Activated naive CD4-positive, alpha-beta T cell treated with anti-CD3 and anti-CD28 coated beads, Interleukin-2, amount 10 ng/mL, durations not matched to agents 7 days and 5 days (primary cell): ENCODE data around the gene GMEB2.

Experiments used
- CTCF ChIA-PET: fragments of 350-600 bp; sonication (Branson Sonifier 250); formaldehyde crosslinking; loops from one replicate; lab custom pipeline; 2021; ENCODE audit warnings: antibody characterized with exemption; lab: Charles Lee
- DNase-seq: peaks from one replicate; pipeline ENCODE4 v3.0.0-alpha.2; 2020
- H3K27ac Mint-ChIP-seq: one replicate; pipeline ENCODE4 v1.8.0; 2021; ENCODE audit warnings: mild to moderate bottlenecking, moderate library complexity, mixed read lengths
- H3K27me3 Mint-ChIP-seq: one replicate; pipeline ENCODE4 v1.8.0; 2021; ENCODE audit warnings: mild to moderate bottlenecking, mixed read lengths
- H3K36me3 Mint-ChIP-seq: one replicate; pipeline ENCODE4 v1.8.0; 2021; ENCODE audit warnings: mixed read lengths
- H3K4me1 Mint-ChIP-seq: one replicate; pipeline ENCODE4 v1.8.0; 2021; ENCODE audit warnings: mixed read lengths
- H3K4me3 Mint-ChIP-seq: one replicate; pipeline ENCODE4 v1.8.0; 2021; ENCODE audit warnings: mild to moderate bottlenecking, moderate library complexity, mixed read lengths
- H3K9me3 Mint-ChIP-seq: one replicate; pipeline ENCODE4 v1.8.0; 2021; ENCODE audit warnings: mixed read lengths

GMEB2 gene

DNA sequence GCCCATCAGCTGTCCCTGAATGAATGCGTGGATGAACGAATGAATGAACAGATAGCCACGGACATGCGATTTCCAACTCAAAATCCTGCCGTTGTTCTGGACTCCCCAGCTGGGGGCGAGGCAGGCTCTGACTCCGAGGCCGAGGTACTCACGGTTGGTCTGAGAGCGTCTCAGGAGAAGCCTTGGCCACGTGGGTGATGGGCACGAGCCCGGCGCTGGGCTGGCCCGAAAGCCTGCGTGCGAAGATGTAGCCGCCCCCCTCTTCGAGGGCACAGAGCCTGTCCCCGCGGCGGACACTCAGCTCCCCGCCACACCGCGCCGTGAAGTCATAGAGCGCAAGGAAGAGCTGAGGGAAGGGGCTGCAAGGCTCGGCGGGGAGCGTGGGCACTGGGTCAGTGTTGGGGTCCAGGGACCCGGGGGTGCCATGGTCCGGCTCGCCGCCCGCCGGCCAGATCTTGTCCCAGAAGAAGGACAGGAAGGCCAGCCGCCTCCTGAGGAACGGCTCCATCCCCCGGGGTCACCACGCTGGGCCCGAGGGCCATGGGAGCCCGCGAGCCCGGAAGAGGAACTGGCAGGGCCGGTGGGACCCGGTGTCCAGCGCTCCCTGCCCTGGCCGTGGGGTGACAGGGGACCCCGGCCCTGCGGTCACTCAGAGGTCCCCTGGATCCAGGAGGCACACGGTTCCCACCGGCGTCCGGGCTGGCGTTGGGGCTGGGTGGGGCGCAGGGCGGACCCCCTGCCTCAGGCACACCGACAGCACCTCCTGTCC is 79.8 kb downstream of the GMEB2 start:
- no peak for DNase-seq
- no peaks in the 10 kb centered on the region for H3K9me3 Mint-ChIP-seq
- H3K4me1 Mint-ChIP-seq: peaks cover 5% of the 10 kb centered on the region
- no peak overlapping the region for H3K27ac Mint-ChIP-seq
- H3K36me3 Mint-ChIP-seq: no peaks in the 10 kb centered on the region
- CTCF ChIA-PET: interaction anchor here (0.9 kb wide), 1 partner anchor 9 kb away, joined by 5 read pairs; no protein-coding TSS in a partner anchor
- peaks cover 76% of the 10 kb centered on the region for H3K27me3 Mint-ChIP-seq
- no peak overlapping the region for H3K4me3 Mint-ChIP-seq

DNA sequence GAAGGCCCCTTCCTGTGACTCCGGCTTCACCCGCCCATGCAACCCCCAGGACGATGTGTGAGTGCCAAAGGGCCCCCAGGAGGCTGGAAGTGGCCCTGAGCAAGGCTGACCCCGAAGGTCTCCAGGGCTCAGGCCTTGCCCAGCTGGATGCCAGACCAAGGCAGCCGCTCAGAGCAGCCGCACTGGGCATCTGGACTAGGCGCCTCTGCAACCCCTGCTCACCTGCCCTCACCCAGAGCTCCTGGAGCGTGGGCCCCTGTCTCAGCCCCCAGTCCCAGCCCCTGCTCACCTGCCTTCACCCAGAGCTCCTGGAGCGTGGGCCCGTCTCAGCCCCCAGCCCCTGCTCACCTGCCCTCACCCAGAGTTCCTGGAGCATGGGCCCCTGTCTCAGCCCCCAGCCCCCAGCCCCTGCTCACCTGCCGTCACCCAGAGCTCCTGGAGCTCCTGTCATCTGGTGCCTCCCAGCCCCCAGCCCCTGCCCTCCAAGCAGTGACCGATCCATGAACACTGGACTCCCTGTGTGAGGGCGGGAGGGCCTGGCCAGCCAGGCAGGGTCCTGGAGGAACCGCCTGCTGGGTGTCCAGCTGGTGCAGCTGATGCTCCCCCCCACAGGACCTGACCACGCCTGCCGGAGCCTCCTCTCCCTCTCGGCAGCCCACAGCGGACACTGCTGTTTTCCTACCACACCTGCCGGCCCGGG is 80.5 kb downstream of the GMEB2 start:
- no peaks in the 10 kb centered on the region for H3K9me3 Mint-ChIP-seq
- H3K4me3 Mint-ChIP-seq: no peak overlapping the region
- H3K27me3 Mint-ChIP-seq: peaks cover 70% of the 10 kb centered on the region
- H3K36me3 Mint-ChIP-seq: no peaks in the 10 kb centered on the region
- H3K4me1 Mint-ChIP-seq: peaks cover 3% of the 10 kb centered on the region
- no peak overlapping the region for H3K27ac Mint-ChIP-seq
- CTCF ChIA-PET: interaction anchor here (0.9 kb wide), 1 partner anchor 8 kb away, joined by 5 read pairs; no protein-coding TSS in a partner anchor
- DNase-seq: no peak

DNA sequence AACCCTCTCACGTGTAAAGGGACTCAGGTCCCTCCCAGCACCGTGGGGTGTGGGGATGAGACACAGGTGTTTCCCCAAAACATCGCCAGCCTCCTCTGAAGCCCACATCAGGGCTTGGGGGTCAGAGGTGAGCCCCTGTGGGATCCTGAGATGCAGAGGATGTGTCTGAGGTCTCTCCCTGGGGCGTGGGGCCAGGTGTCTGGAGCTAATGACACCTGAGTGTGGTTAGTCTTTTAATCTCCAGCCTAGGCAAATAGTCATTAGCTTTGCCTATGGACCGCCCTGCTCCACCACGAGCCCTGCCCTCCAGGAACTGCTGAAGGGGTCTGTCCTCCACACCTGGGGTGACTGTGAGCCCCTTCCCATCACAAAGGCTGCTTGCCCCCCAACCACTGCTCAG is 81.1 kb downstream of the GMEB2 start:
- Mint-ChIP-seq H3K27ac (no peak overlapping the region), H3K9me3 (no peaks in the 10 kb centered on the region), H3K36me3 (no peaks in the 10 kb centered on the region), H3K4me3 (no peak overlapping the region), H3K4me1 (no peaks in the 10 kb centered on the region), H3K27me3 (peaks cover 68% of the 10 kb centered on the region)
- CTCF ChIA-PET: no interaction called here
- no peak for DNase-seq

DNA sequence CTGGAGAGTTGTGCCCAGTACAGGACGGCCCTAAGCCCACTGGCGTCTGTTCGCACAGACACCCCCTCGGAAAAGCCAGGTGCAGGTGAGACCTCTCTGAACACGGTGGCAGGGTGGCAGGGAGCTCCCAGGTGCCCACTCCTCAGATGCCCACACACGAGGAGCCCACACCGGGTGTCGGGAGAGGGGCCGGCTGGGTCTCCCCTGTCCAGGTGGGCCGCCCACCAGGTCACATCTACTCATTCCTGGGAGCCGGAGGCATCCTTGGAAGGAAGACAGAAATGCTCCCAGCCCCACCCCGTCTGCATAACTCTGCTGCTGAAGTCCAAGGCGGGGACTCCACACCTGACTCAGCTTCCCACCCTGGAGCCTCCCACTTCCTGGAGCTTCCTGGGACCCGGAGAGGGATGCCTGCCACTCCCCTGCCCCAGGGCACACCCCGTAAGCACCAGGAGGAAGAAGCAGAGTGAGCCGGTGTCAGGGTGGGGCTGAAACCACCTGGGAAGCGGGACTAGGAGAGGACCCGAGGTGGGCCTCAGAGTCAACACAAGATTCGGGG is 81.9 kb downstream of the GMEB2 start:
- no peak overlapping the region for H3K27ac Mint-ChIP-seq
- H3K4me3 Mint-ChIP-seq: no peak overlapping the region
- H3K4me1 Mint-ChIP-seq: no peaks in the 10 kb centered on the region
- H3K9me3 Mint-ChIP-seq: no peaks in the 10 kb centered on the region
- peaks cover 68% of the 10 kb centered on the region for H3K27me3 Mint-ChIP-seq
- DNase-seq: no peak
- no peaks in the 10 kb centered on the region for H3K36me3 Mint-ChIP-seq
- CTCF ChIA-PET: no interaction called here

DNA sequence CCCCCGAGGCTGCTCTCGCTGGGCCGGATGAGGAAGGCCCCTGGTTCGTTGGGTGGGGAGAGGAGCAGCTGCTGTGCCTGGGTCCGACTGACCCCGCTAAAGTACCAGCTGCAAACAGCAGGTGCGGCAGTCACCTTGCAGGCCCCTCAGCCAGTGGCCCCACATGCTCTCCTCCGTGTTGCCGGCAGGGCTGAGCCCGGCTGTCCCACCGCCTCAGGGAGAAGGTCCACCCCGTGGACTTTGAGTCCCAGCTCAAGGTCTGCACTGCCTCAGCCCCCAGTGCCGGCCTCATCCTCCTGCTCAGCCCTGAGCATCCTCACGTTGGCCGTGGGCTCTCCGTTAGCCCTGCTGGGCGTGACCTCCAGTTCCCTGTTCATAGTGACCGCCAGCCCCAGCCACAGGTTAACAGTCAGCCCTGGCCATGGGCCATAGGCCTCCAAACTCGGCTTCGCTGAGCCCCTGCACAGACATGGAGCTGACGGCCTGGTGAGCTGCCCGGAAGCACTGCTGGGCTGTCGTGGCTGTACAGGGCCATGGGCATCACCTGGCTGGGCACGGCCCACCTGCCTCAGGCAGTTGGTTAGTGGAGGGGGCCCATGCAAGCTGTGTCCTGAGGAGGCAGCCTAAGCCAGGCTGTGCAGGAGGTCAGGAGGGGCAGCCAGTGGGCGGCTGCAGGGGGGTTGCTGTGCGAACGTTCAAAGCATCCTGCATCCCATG is 82.5 kb downstream of the GMEB2 start:
- Mint-ChIP-seq H3K4me3 (no peak overlapping the region), H3K27ac (no peak overlapping the region), H3K9me3 (no peaks in the 10 kb centered on the region), H3K27me3 (peaks cover 68% of the 10 kb centered on the region), H3K36me3 (no peaks in the 10 kb centered on the region), H3K4me1 (no peaks in the 10 kb centered on the region)
- no peak for DNase-seq
- CTCF ChIA-PET: no interaction called here

DNA sequence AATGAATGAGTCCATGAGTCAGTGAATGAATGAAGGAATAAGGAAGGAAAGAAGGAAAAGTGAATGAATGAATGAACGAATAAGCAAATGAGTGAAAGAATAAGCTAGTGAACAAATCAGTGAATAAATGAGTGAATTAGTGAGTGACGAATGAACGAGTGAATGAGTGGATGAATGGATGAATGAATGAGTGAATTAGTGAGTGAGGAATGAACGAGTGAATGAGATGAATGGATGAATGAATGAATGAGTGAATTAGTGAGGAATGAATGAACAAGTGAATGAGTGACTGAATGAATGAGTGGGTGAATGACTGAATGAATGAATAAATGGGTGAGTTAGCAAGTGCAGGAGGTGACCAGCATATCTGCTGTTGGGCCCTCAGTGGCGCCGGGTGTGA is 83.2 kb downstream of the GMEB2 start:
- H3K36me3 Mint-ChIP-seq: no peaks in the 10 kb centered on the region
- peak overlapping the region; percentile 6 for H3K27ac Mint-ChIP-seq
- peaks cover under 1% of the 10 kb centered on the region for H3K4me1 Mint-ChIP-seq
- H3K27me3 Mint-ChIP-seq: peaks cover 65% of the 10 kb centered on the region
- DNase-seq: no peak
- H3K4me3 Mint-ChIP-seq: no peak overlapping the region
- CTCF ChIA-PET: no interaction called here
- no peaks in the 10 kb centered on the region for H3K9me3 Mint-ChIP-seq

DNA sequence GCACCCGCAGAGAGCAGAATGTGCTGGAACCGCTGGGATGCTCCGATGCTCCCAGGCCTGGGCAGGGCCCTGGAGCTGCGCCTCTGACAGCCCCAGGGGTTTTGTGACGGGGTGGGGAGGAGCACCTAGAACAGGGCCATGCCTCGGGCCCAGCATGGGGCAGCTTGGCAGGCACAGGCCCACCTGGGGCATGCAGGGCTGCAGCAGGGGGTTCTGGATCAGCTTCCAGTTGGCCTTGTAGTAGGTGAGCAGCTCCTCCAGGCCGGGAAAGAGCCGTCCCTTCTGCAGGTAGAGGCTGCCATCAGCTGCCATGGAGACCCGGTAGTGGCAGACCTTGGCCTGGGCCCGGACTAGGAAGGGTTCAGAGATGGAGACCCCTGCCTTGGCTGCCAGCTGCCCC is 83.8 kb downstream of the GMEB2 start:
- peaks cover 5% of the 10 kb centered on the region for H3K4me1 Mint-ChIP-seq
- H3K27ac Mint-ChIP-seq: no peak overlapping the region
- peaks cover 59% of the 10 kb centered on the region for H3K27me3 Mint-ChIP-seq
- H3K9me3 Mint-ChIP-seq: no peaks in the 10 kb centered on the region
- CTCF ChIA-PET: no interaction called here
- no peak for DNase-seq
- H3K4me3 Mint-ChIP-seq: no peak overlapping the region
- H3K36me3 Mint-ChIP-seq: no peaks in the 10 kb centered on the region

DNA sequence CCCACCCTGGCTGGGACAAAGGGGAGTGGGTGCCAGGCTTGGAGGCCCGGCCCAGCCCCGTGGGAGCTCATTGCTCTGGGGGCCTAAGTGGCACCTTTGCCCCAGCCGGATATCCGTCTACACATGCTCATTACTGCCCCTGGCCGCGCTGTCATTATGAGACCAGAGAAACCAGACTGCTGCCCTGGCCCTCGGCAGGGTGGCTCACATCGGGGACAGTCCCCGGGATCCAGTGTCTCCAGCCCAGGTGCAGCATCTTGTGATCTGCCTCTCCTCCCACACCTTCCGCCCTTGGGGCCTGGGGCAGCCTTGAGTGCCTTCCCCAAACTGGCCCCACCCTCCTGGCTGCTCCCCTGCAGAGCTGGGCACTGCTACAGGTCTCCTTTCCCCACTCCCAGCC is 84.2 kb downstream of the GMEB2 start:
- CTCF ChIA-PET: no interaction called here
- H3K9me3 Mint-ChIP-seq: no peaks in the 10 kb centered on the region
- no peak for DNase-seq
- peaks cover 55% of the 10 kb centered on the region for H3K27me3 Mint-ChIP-seq
- H3K27ac Mint-ChIP-seq: no peak overlapping the region
- H3K36me3 Mint-ChIP-seq: no peaks in the 10 kb centered on the region
- no peak overlapping the region for H3K4me3 Mint-ChIP-seq
- H3K4me1 Mint-ChIP-seq: peaks cover 9% of the 10 kb centered on the region

DNA sequence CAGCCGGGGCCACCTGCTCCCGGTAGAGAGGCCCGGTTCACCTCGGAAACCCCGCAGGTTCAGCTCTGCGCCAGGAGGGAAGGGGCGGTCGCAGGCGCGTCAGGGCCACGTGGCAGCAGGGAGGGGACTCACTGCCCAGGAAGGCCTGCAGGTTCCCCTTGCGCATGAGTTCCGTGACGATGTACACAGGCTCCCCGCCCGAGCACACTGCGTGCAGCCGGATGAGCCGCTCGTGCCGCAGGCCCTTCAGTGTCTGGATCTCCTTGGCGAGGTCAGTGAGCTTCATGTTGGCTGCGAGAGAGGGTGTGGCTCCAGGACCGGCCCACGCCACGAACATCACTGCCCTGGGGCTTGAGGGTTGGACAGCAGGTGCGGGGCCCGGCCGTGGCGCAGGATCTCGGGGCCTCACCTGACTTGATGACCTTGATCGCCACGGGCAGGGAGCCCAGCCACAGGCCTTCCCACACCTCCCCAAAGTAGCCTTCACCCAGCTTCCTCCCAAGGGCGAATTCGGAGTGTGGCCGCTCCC is 84.8 kb downstream of the GMEB2 start:
- Mint-ChIP-seq H3K9me3 (no peaks in the 10 kb centered on the region), H3K4me1 (peaks cover 14% of the 10 kb centered on the region)

DNA sequence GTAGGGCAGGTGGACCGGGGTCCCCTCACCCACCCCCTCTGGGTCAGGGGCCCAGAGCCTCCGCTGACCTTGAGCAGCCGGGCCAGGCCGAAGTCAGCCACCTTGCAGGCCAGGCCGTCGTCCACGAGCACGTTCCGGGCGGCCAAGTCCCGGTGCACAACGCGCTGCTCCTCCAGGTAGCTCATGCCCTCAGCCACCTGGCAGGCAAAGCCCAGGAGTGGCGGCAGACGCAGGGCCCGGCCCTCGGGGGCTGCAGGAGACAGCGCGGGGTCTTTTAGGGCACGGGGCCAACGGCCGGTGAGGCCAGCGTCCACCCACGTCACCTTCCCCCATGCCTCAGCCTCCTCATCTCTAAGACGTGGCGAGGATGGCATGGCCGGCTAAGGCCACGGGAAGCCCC is 85.5 kb downstream of the GMEB2 start:
- H3K4me3 Mint-ChIP-seq: no peak overlapping the region

More for the DNA sequence above, 84.8 kb downstream of the GMEB2 start:
- Mint-ChIP-seq H3K36me3 (no peaks in the 10 kb centered on the region), H3K27me3 (peaks cover 53% of the 10 kb centered on the region), H3K27ac (peak overlapping the region; percentile 42), H3K4me3 (no peak overlapping the region)
- CTCF ChIA-PET: no interaction called here
- DNase-seq: no peak

DNA sequence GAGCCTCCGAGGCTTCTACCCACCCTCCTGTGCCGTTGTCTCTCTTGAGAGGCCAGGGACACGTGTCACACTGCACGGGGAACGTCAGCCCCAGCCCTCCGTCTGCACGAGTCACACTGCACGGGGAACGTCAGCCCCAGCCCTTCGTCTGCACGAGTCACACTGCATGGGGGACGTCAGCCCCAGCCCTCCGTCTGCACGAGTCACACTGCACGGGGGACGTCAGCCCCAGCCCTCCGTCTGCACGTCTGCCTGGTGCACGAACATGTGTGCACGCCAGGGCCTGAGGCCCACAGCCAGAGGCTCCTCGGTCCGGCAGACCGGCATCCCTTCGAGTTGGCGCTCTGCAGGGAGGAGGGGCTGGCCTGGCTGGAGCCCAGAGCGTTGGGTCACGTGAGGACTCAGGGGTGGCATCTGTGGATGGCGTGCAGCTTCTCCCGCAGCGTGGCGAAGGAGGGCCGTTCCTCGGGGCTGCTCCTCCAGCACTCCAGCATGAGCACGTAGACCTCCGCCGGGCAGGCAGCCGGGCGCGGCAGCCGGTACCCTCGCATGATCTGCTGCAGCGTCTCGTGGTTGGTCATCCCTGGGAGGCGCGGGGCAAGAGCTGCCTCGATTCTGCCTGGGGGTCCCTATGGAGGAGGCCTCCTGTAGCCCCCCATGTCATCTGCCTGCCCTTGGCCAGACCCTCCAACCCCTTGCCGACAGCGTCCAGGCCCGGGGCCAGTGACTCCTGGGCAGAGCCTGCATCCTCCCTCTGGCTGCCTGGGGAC is 86.3 kb downstream of the GMEB2 start:
- Mint-ChIP-seq H3K4me1 (peaks cover 24% of the 10 kb centered on the region), H3K27me3 (peaks cover 47% of the 10 kb centered on the region), H3K36me3 (no peaks in the 10 kb centered on the region), H3K9me3 (no peaks in the 10 kb centered on the region), H3K4me3 (no peak overlapping the region), H3K27ac (no peak overlapping the region)
- CTCF ChIA-PET: interaction anchor here (2.2 kb wide), 1 partner anchor 433 kb away, joined by 7 read pairs; no protein-coding TSS in a partner anchor
- no peak for DNase-seq

More for the DNA sequence above, 85.5 kb downstream of the GMEB2 start:
- no peak for DNase-seq
- peaks cover 22% of the 10 kb centered on the region for H3K4me1 Mint-ChIP-seq
- no peak overlapping the region for H3K27ac Mint-ChIP-seq
- peaks cover 50% of the 10 kb centered on the region for H3K27me3 Mint-ChIP-seq
- CTCF ChIA-PET: no interaction called here
- H3K9me3 Mint-ChIP-seq: no peaks in the 10 kb centered on the region
- H3K36me3 Mint-ChIP-seq: no peaks in the 10 kb centered on the region

DNA sequence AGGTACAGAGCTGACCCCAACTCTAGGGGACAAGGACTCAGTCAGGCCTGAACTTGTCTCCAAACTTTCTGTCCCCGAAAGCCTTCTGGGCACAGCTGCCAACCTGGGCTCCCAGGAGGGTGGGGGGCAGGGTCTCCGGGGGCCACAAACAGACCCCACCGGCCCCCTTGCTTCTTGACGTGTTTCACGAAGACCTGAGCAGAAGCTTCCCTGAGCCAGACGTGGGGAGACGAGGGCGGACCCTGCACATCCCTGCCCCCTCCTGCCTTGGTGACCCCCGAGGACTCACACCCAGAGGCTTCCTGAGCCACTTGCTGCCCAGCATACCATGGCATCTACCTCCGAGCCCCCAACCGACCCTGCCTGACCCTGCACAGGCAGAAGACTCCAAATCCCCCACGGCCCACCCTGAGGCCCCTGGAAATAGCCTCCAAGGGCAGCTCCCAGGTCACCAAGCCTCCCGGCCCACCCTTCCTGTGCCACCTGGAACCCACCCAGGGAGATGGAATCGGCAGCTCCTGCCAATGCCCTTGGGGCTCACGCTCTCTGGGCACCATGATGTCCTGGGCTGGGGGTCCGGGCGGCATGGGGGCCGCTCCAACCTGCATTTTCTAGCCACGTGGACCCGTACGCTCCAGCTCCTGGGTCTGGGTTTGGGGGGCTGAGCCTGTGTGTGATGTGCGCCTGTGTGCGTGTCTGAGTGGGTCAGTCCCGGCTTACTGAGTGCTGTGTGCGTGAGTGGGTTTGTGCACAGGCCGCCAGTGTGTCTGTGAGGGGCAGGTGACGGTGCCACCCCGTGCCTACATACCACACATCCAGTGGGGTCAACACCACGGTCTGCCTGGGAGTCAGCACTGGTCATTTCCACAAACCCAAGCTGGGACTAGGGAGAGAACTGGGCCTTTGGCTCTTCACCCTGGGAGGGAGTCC is 87.2 kb downstream of the GMEB2 start:
- CTCF ChIA-PET: interaction anchor here (1.0 to 2.4 kb wide), 6 partner anchors 7 to 434 kb away, joined by 3 to 7 read pairs (median 6); no protein-coding TSS in a partner anchor
- Mint-ChIP-seq H3K4me3 (no peak overlapping the region), H3K27me3 (peaks cover 44% of the 10 kb centered on the region), H3K9me3 (no peaks in the 10 kb centered on the region), H3K27ac (no peak overlapping the region), H3K36me3 (no peaks in the 10 kb centered on the region), H3K4me1 (peaks cover 24% of the 10 kb centered on the region)
- DNase-seq: no peak
